Measurements from ENCODE around the gene POU4F1. TPM values are rescaled to one million over a fixed set of nuclear protein-coding genes. Genes with fewer than 3 reads are reported as not detected.

Gene POU4F1
- total RNA-seq, 6 experiments from 2014 or later: 0.07 to 0.25 (median 0.19) TPM; not detected in 3

- Histone ChIP-seq H3K9me3 (no peaks in the 10 kb centered on the region), H3K4me3 (peak overlapping the region in 2 of 3 donors; percentile 4 to 16), H3K36me3 (no peaks in the 10 kb centered on the region), H3K27ac (no peak overlapping the region), H3K4me1 (peaks cover 0 to 18% (median 0%) of the 10 kb centered on the region in 4 donors), H3K27me3 (peaks cover 24 to 84% of the 10 kb centered on the region in 2 donors)
- 2% methylated on average over 18 of the region's 51 CpGs for WGBS (ENCODE audit: insufficient coverage, low coverage, low lambda C conversion rate, missing lambda C conversion rate)
- intact Hi-C loops (cut with DNase I): no loop called here
- ATAC-seq (peak in 2 of 4 donors; percentile 16 to 21), DNase-seq (no peak)
- no peak for TF ChIP-seq POLR2A (IDR thresholded peaks at IDR 0.05)
- TF ChIP-seq, protein P1, sequence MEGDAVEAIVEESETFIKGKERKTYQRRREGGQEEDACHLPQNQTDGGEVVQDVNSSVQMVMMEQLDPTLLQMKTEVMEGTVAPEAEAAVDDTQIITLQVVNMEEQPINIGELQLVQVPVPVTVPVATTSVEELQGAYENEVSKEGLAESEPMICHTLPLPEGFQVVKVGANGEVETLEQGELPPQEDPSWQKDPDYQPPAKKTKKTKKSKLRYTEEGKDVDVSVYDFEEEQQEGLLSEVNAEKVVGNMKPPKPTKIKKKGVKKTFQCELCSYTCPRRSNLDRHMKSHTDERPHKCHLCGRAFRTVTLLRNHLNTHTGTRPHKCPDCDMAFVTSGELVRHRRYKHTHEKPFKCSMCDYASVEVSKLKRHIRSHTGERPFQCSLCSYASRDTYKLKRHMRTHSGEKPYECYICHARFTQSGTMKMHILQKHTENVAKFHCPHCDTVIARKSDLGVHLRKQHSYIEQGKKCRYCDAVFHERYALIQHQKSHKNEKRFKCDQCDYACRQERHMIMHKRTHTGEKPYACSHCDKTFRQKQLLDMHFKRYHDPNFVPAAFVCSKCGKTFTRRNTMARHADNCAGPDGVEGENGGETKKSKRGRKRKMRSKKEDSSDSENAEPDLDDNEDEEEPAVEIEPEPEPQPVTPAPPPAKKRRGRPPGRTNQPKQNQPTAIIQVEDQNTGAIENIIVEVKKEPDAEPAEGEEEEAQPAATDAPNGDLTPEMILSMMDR (IDR thresholded peaks at IDR 0.05): no peak
Observed at GRCh38 chr13:78602561-78603239, 652 bp downstream of the POU4F1 start.

GRCh38 chr13:78601874-78602560 is 1.3 kb downstream of the POU4F1 start:
- peaks cover 0 to 18% (median 1%) of the 10 kb centered on the region in 4 donors for H3K4me1 ChIP-seq
- H3K27me3 ChIP-seq: peaks cover 24 to 84% of the 10 kb centered on the region in 2 donors
- no peak overlapping the region for H3K27ac ChIP-seq
- H3K4me3 ChIP-seq: no peak overlapping the region
- DNase-seq (no peak), ATAC-seq (no peak)
- no peak for TF ChIP-seq POLR2A (IDR thresholded peaks at IDR 0.05)
- TF ChIP-seq, protein P1 (IDR thresholded peaks at IDR 0.05): no peak
- WGBS (ENCODE audit: insufficient coverage, low coverage, low lambda C conversion rate, missing lambda C conversion rate): 11% methylated on average over 30 of the region's 112 CpGs
- intact Hi-C loops (cut with DNase I): no loop called here
- H3K9me3 ChIP-seq: no peaks in the 10 kb centered on the region
- H3K36me3 ChIP-seq: no peaks in the 10 kb centered on the region

DNA sequence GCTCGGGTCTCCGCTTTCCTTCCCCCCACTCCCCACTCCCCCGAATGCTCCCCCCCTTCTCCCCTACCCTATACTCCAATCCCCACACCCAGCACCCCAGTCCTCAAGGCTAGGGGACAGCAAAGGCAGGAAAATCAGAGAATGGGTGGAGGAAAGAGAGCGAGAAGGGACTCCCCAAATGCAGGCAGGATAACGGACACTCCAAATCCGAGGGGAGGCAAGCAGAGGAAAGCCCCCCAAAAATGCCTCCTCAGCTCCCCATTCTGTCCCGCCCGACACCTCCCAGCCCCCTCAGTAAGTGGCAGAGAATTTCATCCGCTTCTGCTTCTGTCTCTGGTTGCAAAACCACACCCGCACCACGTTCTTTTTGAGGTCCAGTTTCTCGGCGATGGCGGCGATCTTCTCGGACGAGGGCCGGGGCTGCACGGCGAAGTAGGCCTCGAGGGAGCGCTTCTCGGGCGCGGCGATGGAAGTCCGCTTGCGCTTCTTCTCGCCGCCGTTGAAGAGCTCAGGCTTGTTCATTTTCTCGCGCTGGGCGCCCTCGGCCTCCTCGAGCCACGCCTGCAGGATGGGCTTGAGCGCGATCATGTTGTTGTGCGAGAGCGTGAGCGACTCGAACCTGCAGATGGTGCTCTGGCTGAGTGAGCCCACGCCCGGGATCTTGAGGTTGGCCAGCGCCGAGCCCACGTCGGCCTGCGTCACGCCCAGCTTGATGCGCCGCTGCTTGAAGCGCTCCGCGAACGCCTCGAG is 2.1 kb downstream of the POU4F1 start:
- TF ChIP-seq, protein P1 (IDR thresholded peaks at IDR 0.05): no peak
- intact Hi-C loops (cut with DNase I): no loop called here
- H3K4me1 ChIP-seq: peaks cover 0 to 25% (median 5%) of the 10 kb centered on the region in 4 donors
- DNase-seq (no peak), ATAC-seq (no peak)
- H3K9me3 ChIP-seq: no peaks in the 10 kb centered on the region
- peaks cover 24 to 84% of the 10 kb centered on the region in 2 donors for H3K27me3 ChIP-seq
- no peak overlapping the region for H3K4me3 ChIP-seq
- H3K36me3 ChIP-seq: no peaks in the 10 kb centered on the region
- H3K27ac ChIP-seq: no peak overlapping the region
- 12% methylated on average over 9 of the region's 58 CpGs for WGBS (ENCODE audit: insufficient coverage, low coverage, low lambda C conversion rate, missing lambda C conversion rate)

GRCh38 chr13:78600280-78600883 is 3.0 kb downstream of the POU4F1 start:
- Histone ChIP-seq H3K9me3 (no peaks in the 10 kb centered on the region), H3K27ac (no peak overlapping the region), H3K4me3 (no peak overlapping the region), H3K27me3 (peaks cover 24 to 79% of the 10 kb centered on the region in 2 donors), H3K4me1 (peaks cover 0 to 30% (median 7%) of the 10 kb centered on the region in 4 donors), H3K36me3 (no peaks in the 10 kb centered on the region)
- no peak for TF ChIP-seq POLR2A (IDR thresholded peaks at IDR 0.05)
- TF ChIP-seq, protein P1 (IDR thresholded peaks at IDR 0.05): no peak
- whole genome bisulfite sequencing (ENCODE audit: insufficient coverage, low coverage, low lambda C conversion rate, missing lambda C conversion rate): 13% methylated on average over 13 of the region's 13 CpGs
- DNase-seq (no peak), ATAC-seq (no peak)
- intact Hi-C loops (cut with DNase I): no loop called here

Measured in right lobe of liver (tissue), 6 donors.